ENCODE data around the gene PHACTR1. TPM values are rescaled to one million over a fixed set of nuclear protein-coding genes. Genes with fewer than 3 reads are reported as not detected.

Gene PHACTR1
- polyA plus RNA-seq, 3 donors, result 6.1 to 26.9 (median 7.6) TPM

DNA sequence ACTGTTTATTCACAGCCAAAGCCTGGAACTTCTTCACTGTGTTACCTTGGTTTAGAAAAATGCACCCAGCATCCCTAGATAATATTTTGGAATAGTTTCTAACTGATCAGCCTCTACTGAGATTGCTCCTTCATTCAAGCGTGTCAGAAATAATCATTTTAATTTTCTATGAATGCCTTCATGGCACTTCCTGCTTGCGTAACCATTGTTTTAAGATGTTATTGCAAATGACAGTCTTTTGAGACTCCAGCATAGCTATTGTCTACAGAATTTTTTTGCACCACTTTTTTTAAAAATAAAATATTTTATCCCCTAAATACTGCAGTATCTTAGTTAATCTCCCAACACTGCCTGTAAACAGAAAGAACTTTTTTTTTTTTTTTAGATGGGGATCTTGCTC, 213.1 kb downstream of the PHACTR1 start:
- Mint-ChIP-seq H3K9me3 (peaks cover 0 to 2% (median 0%) of the 10 kb centered on the region in 7 donors), H3K4me3 (no peak overlapping the region), H3K36me3 (no peaks in the 10 kb centered on the region), H3K27me3 (ENCODE audit: low read depth in 3 of 3) (peaks cover 0 to 10% (median 1%) of the 10 kb centered on the region in 3 donors), H3K4me1 (peaks cover 8% of the 10 kb centered on the region), H3K27ac (no peak overlapping the region)
- TF ChIP-seq, protein P1, sequence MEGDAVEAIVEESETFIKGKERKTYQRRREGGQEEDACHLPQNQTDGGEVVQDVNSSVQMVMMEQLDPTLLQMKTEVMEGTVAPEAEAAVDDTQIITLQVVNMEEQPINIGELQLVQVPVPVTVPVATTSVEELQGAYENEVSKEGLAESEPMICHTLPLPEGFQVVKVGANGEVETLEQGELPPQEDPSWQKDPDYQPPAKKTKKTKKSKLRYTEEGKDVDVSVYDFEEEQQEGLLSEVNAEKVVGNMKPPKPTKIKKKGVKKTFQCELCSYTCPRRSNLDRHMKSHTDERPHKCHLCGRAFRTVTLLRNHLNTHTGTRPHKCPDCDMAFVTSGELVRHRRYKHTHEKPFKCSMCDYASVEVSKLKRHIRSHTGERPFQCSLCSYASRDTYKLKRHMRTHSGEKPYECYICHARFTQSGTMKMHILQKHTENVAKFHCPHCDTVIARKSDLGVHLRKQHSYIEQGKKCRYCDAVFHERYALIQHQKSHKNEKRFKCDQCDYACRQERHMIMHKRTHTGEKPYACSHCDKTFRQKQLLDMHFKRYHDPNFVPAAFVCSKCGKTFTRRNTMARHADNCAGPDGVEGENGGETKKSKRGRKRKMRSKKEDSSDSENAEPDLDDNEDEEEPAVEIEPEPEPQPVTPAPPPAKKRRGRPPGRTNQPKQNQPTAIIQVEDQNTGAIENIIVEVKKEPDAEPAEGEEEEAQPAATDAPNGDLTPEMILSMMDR (IDR thresholded peaks at IDR 0.05), result no peak
- Histone ChIP-seq H3K9me3 (replicated peaks in 1 of 2; ENCODE audit: control insufficient read depth in 1 of 2, insufficient read depth in 1 of 2, low read length in 2 of 2) (no peaks in the 10 kb centered on the region), H3K79me2 (ENCODE audit: insufficient read depth, low read length) (no peaks in the 10 kb centered on the region), H3K4me3 (replicated peaks in 1 of 3; ENCODE audit: low read depth in 2 of 3, low read length in 3 of 3) (no peak overlapping the region), H3K4me1 (ENCODE audit: control insufficient read depth in 1 of 2, insufficient read depth in 2 of 2, low read length in 2 of 2) (peaks cover 8 to 10% of the 10 kb centered on the region in 2 donors), H3K36me3 (replicated peaks in 1 of 2; ENCODE audit: control insufficient read depth in 1 of 2, insufficient read depth in 2 of 2, low read length in 2 of 2) (no peaks in the 10 kb centered on the region), H4K20me1 (ENCODE audit: insufficient read depth, low read length) (no peaks in the 10 kb centered on the region), H3K27me3 (ENCODE audit: control insufficient read depth in 2 of 2, insufficient read depth in 2 of 2, low read length in 2 of 2) (no peaks in the 10 kb centered on the region), H3K9ac (ENCODE audit: insufficient read depth, low read length, poor library complexity, severe bottlenecking) (no peak overlapping the region), H3K4me2 (replicated peaks; ENCODE audit: extremely low read depth, low read length, poor library complexity, severe bottlenecking) (no peak overlapping the region), H3K27ac (ENCODE audit: low read depth in 1 of 2, low read length in 2 of 2) (no peak overlapping the region), H2AFZ (ENCODE audit: insufficient read depth, low read depth, low read length, poor library complexity, severe bottlenecking) (no peak overlapping the region)
- WGBS (ENCODE audit: insufficient coverage), result no CpG with 5 or more reads among the region's 2 CpGs
- DNase-seq, result no peak
- intact Hi-C loops (cut with micrococcal nuclease), result no loop called here

DNA sequence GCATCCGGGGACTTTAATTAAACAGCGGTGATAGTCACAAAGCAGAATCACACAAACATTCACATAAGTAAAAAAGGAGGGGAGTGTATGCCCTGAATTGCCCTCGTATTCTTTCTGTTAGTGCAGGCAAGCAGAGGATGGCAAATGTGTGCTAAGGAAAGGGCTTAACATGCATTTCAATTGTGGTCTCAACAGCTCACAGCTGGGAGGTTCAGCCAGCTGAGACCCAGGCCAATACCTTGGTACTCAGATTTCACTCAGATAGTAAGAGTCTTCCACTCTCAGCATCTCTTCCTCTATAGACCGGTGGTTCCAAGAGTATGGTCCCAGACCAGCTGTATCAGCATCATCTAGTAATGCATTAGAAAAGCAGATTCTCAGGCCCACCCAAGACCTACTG, 215.1 kb downstream of the PHACTR1 start:
- H3K9ac ChIP-seq (ENCODE audit: insufficient read depth, low read length, poor library complexity, severe bottlenecking), result no peak overlapping the region
- Mint-ChIP-seq H3K27ac (no peak overlapping the region), H3K4me1 (peaks cover 12% of the 10 kb centered on the region), H3K27me3 (ENCODE audit: low read depth in 3 of 3) (peaks cover 0 to 7% (median 1%) of the 10 kb centered on the region in 3 donors), H3K36me3 (no peaks in the 10 kb centered on the region), H3K9me3 (peaks cover 0 to 3% (median 2%) of the 10 kb centered on the region in 7 donors), H3K4me3 (no peak overlapping the region)
- no peaks in the 10 kb centered on the region for H3K36me3 ChIP-seq (replicated peaks in 1 of 2; ENCODE audit: control insufficient read depth in 1 of 2, insufficient read depth in 2 of 2, low read length in 2 of 2)
- TF ChIP-seq, protein P1 (IDR thresholded peaks at IDR 0.05), result no peak
- WGBS (ENCODE audit: insufficient coverage), result 100% methylated on average over 2 of the region's 4 CpGs
- no peak overlapping the region for H3K4me2 ChIP-seq (replicated peaks; ENCODE audit: extremely low read depth, low read length, poor library complexity, severe bottlenecking)
- no peak overlapping the region for H3K27ac ChIP-seq (ENCODE audit: low read depth in 1 of 2, low read length in 2 of 2)
- intact Hi-C loops (cut with micrococcal nuclease), result no loop called here
- no peaks in the 10 kb centered on the region for H4K20me1 ChIP-seq (ENCODE audit: insufficient read depth, low read length)
- H3K9me3 ChIP-seq (replicated peaks in 1 of 2; ENCODE audit: control insufficient read depth in 1 of 2, insufficient read depth in 1 of 2, low read length in 2 of 2), result peaks cover 0 to 2% of the 10 kb centered on the region in 2 donors
- no peak for DNase-seq
- H2AFZ ChIP-seq (ENCODE audit: insufficient read depth, low read depth, low read length, poor library complexity, severe bottlenecking), result no peak overlapping the region
- no peaks in the 10 kb centered on the region for H3K79me2 ChIP-seq (ENCODE audit: insufficient read depth, low read length)
- peaks cover 8 to 10% of the 10 kb centered on the region in 2 donors for H3K4me1 ChIP-seq (ENCODE audit: control insufficient read depth in 1 of 2, insufficient read depth in 2 of 2, low read length in 2 of 2)
- H3K27me3 ChIP-seq (ENCODE audit: control insufficient read depth in 2 of 2, insufficient read depth in 2 of 2, low read length in 2 of 2), result no peaks in the 10 kb centered on the region
- no peak overlapping the region for H3K4me3 ChIP-seq (replicated peaks in 1 of 3; ENCODE audit: low read depth in 2 of 3, low read length in 3 of 3)

All from CD14-positive monocyte (primary cell).